K562 (cell line): ENCODE results near the gene RNH1. TPM values are rescaled to one million over a fixed set of nuclear protein-coding genes. Genes with fewer than 3 reads are reported as not detected.

ENCODE experiments used
- ATAC-seq: fragments of 200-7000 bp; cut with Tn5 transposase; 3 replicates; pipeline ENCODE4 v1.9.1; 2020; ENCODE audit warnings: moderate library complexity
- BruUV-seq: library from RNA; stranded (reverse); fragments of 400-500 nt; replicated peaks from 2 replicates; lab custom pipeline; 2021; lab: Mats Ljungman, UMichigan
- CTCF ChIA-PET: fragments of 300-600 bp; formaldehyde crosslinking; extraction: SDS; loops from one replicate; lab custom pipeline; 2021; ENCODE audit warnings: low intra/inter-chr PET ratio; lab: Yijun Ruan, JAX
- POLR2A ChIA-PET: fragments of 300-600, 350-650 bp; sonication (Branson Sonifier 250); formaldehyde crosslinking; extraction: SDS; loops from one replicate; lab custom pipeline; 2021; ENCODE audit warnings: antibody characterized with exemption, inconsistent platforms; lab: Yijun Ruan, JAX
- DNase-seq, 4 experiments: peaks; one replicate each; pipeline versions ENCODE4 v3.0.0 to v3.0.0-alpha.2; 2011 to 2018; ENCODE audit warnings: low spot score in 3 of 4, mixed read lengths in 3 of 4; ENCODE audit errors: extremely low read depth in 1 of 4
- FAIRE-seq: peaks from 2 replicates; lab custom pipeline; 2011; peaks lifted over from hg19 to GRCh38; lab: Jason Lieb, UNC
- H2AFZ ChIP-seq: 2 replicates; pipeline ENCODE4 v1.6.0; 2011; ENCODE audit warnings: low read depth, low read length, control low read depth, inconsistent platforms
- H3K27ac ChIP-seq: fragments of 200-600 bp; 3 replicates; pipeline ENCODE4 v1.8.0; 2011; ENCODE audit warnings: low read depth, mild to moderate bottlenecking, control low read depth, inconsistent platforms, low read length, moderate library complexity, mixed read lengths; ENCODE audit errors: extremely low read depth
- H3K27me3 ChIP-seq, 2 experiments: fragments of 300-600 bp in 1 of 2; 2 replicates in 1 of 2; 3 replicates in 1 of 2; pipeline versions ENCODE4 v1.6.0 to v1.8.0; 2011; ENCODE audit warnings: inconsistent platforms in 2 of 2, low read length in 2 of 2, mild to moderate bottlenecking in 1 of 2, mixed read lengths in 1 of 2, moderate library complexity in 1 of 2; ENCODE audit not compliant: control insufficient read depth in 2 of 2, insufficient read depth in 2 of 2
- H3K36me3 ChIP-seq: fragments of 300-600 bp; 3 replicates; pipeline ENCODE4 v1.8.0; 2011; ENCODE audit warnings: mild to moderate bottlenecking, low read length, inconsistent platforms; ENCODE audit not compliant: control insufficient read depth, insufficient read depth
- H3K4me1 ChIP-seq, 2 experiments: fragments of 200-600 bp in 1 of 2; replicated peaks in 1 of 2; 2 replicates in 1 of 2; 3 replicates in 1 of 2; pipeline versions ENCODE4 v1.5.1 to v1.8.0; 2011; ENCODE audit warnings: inconsistent platforms in 2 of 2, low read length in 2 of 2, mild to moderate bottlenecking in 1 of 2, mixed read lengths in 1 of 2, moderate library complexity in 1 of 2; ENCODE audit not compliant: control insufficient read depth in 2 of 2, insufficient read depth in 2 of 2
- H3K4me2 ChIP-seq: 2 replicates; pipeline ENCODE4 v1.6.1; 2011; ENCODE audit warnings: low read length, control low read depth, inconsistent platforms, mixed read lengths; ENCODE audit not compliant: insufficient read depth
- H3K4me3 ChIP-seq: fragments of 200-600 bp; sonication (generic), shearing (Covaris generic); 2 replicates; pipeline ENCODE4 v1.5.1; 2016; ENCODE audit warnings: control low read depth, inconsistent platforms
- H3K79me2 ChIP-seq: fragments of 200-600 bp; 3 replicates; pipeline ENCODE4 v1.8.0; 2011; ENCODE audit warnings: low read length, inconsistent platforms; ENCODE audit not compliant: control insufficient read depth, insufficient read depth
- H3K9ac ChIP-seq, 2 experiments: 2 replicates each; pipeline versions ENCODE4 v1.6.0 to v1.6.1; 2011; ENCODE audit warnings: low read depth in 2 of 2, low read length in 2 of 2, control low read depth in 1 of 2, inconsistent platforms in 1 of 2, mild to moderate bottlenecking in 1 of 2, mixed read lengths in 1 of 2; ENCODE audit not compliant: insufficient read depth in 1 of 2
- H3K9me1 ChIP-seq: one replicate; pipeline ENCODE4 v1.6.0; 2011; ENCODE audit warnings: inconsistent platforms, mild to moderate bottlenecking, low read length, moderate library complexity; ENCODE audit not compliant: control insufficient read depth, insufficient read depth
- H3K9me3 ChIP-seq: replicated peaks from 2 replicates; pipeline ENCODE4 v1.5.1; 2011; ENCODE audit warnings: low read depth, low read length, inconsistent platforms; ENCODE audit not compliant: control insufficient read depth, insufficient read depth
- H4K20me1 ChIP-seq: replicated peaks from 2 replicates; pipeline ENCODE4 v1.6.1; 2011; ENCODE audit warnings: low read length, inconsistent platforms, mixed read lengths; ENCODE audit not compliant: control insufficient read depth, insufficient read depth
- FOXP1 ChIP-seq: sonication (generic); formaldehyde crosslinking; IDR thresholded peaks from 2 replicates; pipeline ENCODE4 v1.8.0; 2022; ENCODE audit warnings: mild to moderate bottlenecking, missing genetic modification reagents
- HMG20A ChIP-seq: fragments of 450-650 bp; formaldehyde crosslinking; conservative IDR thresholded peaks from 2 replicates; pipeline ENCODE4 v1.4.0; 2020; ENCODE audit warnings: mild to moderate bottlenecking, mixed read lengths
- L3MBTL2 ChIP-seq: fragments of 450-650 bp; IDR thresholded peaks from 2 replicates; pipeline ENCODE4 v1.6.1; 2016; ENCODE audit warnings: mild to moderate bottlenecking, moderate library complexity
- MAX ChIP-seq: sonication (generic); formaldehyde crosslinking; IDR thresholded peaks from 2 replicates; pipeline ENCODE4 v1.9.0; 2022; ENCODE audit warnings: mild to moderate bottlenecking, missing genetic modification reagents
- MGA ChIP-seq: fragments of 450-650 bp; IDR thresholded peaks from 2 replicates; pipeline ENCODE4 v1.6.1; 2016; ENCODE audit warnings: mild to moderate bottlenecking, moderate library complexity
- NFRKB ChIP-seq: fragments of 450-650 bp; IDR thresholded peaks from 2 replicates; pipeline ENCODE4 v1.6.1; 2016; ENCODE audit warnings: low read depth
- PML ChIP-seq: IDR thresholded peaks from 2 replicates; pipeline ENCODE4 v1.6.1; 2012; ENCODE audit warnings: low read length, inconsistent platforms
- RUNX1 ChIP-seq: sonication (generic); IDR thresholded peaks from 2 replicates; pipeline ENCODE4 v1.6.1; 2016; ENCODE audit warnings: antibody characterized with exemption, low read depth
- SMARCE1 ChIP-seq: fragments of 450-650 bp; IDR thresholded peaks from 2 replicates; pipeline ENCODE4 v1.7.1; 2016; ENCODE audit warnings: mild to moderate bottlenecking
- SREBF1 ChIP-seq: fragments of 150-350 bp; IDR thresholded peaks from 2 replicates; pipeline ENCODE4 v1.6.1; 2014; ENCODE audit warnings: antibody characterized with exemption, low read depth, low read length, borderline replicate concordance
- WGBS: fragments of 100-300 bp; shearing (Covaris generic); methylation state at CpG from one replicate; pipeline ENCODE4 v1.1.6; 2016; ENCODE audit warnings: low coverage, mixed read lengths; ENCODE audit not compliant: insufficient coverage; ENCODE audit errors: missing lambda C conversion rate; 5-methylcytosine and 5-hydroxymethylcytosine counted together
- in situ Hi-C: fragments of 300-500 bp; cut with MboI; formaldehyde crosslinking; loops from 4 replicates; pipeline ENCODE4 v1.15.0; 2018; ENCODE audit warnings: inconsistent platforms, mixed read lengths
- intact Hi-C: fragments of 100-400 bp; cut with micrococcal nuclease; formaldehyde crosslinking; loops from 2 replicates; pipeline ENCODE4 v1.14.2; 2022
- polyA plus RNA-seq, 8 experiments: library from polyadenylated mRNA; depleted of rRNA in 4 of 8; stranded (reverse) in 5 of 8; unstranded in 3 of 8; fragments of >200 nt; fragmentation: Nextera tagmentation in 2 of 8; fragmentation: Illumina TruSeq in 1 of 8; extraction: Ambion mirVana in 2 of 8; extraction: Trizol in 1 of 8; gene quantifications; 2 replicates each; pipeline versions ENCODE4 v1.2.1 to v1.2.3, GENCODE V29; 2011 to 2014; ENCODE audit warnings: inconsistent platforms in 1 of 8, missing spikeins in 1 of 8
- total RNA-seq, 7 experiments: library from RNA; depleted of rRNA in 6 of 7; stranded (reverse); fragments of >200 nt in 6 of 7; fragmentation: Illumina TruSeq in 2 of 7; extraction: Trizol in 2 of 7; gene quantifications; 2 replicates each; pipeline versions ENCODE4 v1.2.1 to v1.2.3, GENCODE V29; 2011 to 2021; ENCODE audit warnings: low replicate concordance in 1 of 7

Gene RNH1
- total and polyA plus RNA-seq, 9 of the 15 experiments (the other 6 are each of a cell fraction or from before 2014, with no cell fraction given) = 2.5 to 160 (median 44.3) TPM

- ChIA-PET CTCF (no interaction called here), POLR2A (interaction anchor here (0.6 to 1.8 kb wide), 7 partner anchors 8 to 36 kb away, joined by 3 to 11 read pairs (median 4); partner anchors contain the start of gene RNH1)
- Histone ChIP-seq H3K36me3 (peaks cover 95% of the 10 kb centered on the region), H2AFZ (no peak overlapping the region), H3K4me1 (peaks cover 0 to 61% of the 10 kb centered on the region in 2 experiments; a peak in 2 of 5 replicates), H3K79me2 (peaks cover 15% of the 10 kb centered on the region), H3K4me2 (no peak overlapping the region), H3K9me1 (peaks cover 3% of the 10 kb centered on the region), H4K20me1 (no peaks in the 10 kb centered on the region), H3K27ac (peak overlapping the region; percentile 22; the same call in 1 of the 3 replicates), H3K4me3 (no peak overlapping the region), H3K27me3 (no peaks in the 10 kb centered on the region), H3K9ac (peak overlapping the region in 1 of 2 experiments; percentile 43; a peak in 1 of 4 replicates), H3K9me3 (peaks cover 4% of the 10 kb centered on the region)
- WGBS = 91% methylated on average over 32 of the region's 34 CpGs
- BruUV-seq = no TSS peak
- intact Hi-C loops (no loop called here), in situ Hi-C loops (no loop called here)
- peak in 1 of 4 experiments; percentile 31 for DNase-seq
- ATAC-seq = no peak
- peak; percentile 46 for FAIRE-seq
- TF ChIP-seq FOXP1 (CRISPR knock-in tag) (peak; percentile 21; the same call in 1 of the 2 replicates), SREBF1 (no peak), PML (no peak), NFRKB (no peak), RUNX1 (no peak), HMG20A (CRISPR knock-in tag) (no peak), L3MBTL2 (peak; percentile 20; the same call in 1 of the 2 replicates), MGA (peak; percentile 76), SMARCE1 (no peak), MAX (CRISPR knock-in tag) (peak; percentile 94)
These were observed 10.0 kb downstream of the RNH1 start for GRCh38 chr11:496834-497564.
